ENCODE results near the gene LYPD6.

Gene LYPD6

GRCh38 chr2:149410701-149411484, 80.5 kb downstream of the LYPD6 start:
- DNase-seq, result no peak

GRCh38 chr2:149413487-149413886, 83.1 kb downstream of the LYPD6 start:
- no peak for DNase-seq

GRCh38 chr2:149415086-149415485, 84.7 kb downstream of the LYPD6 start:
- DNase-seq, result no peak

- no peak for DNase-seq
These were observed 87.7 kb downstream of the LYPD6 start for GRCh38 chr2:149418065-149418464.

GRCh38 chr2:149420053-149420963, 89.9 kb downstream of the LYPD6 start:
- no peak for DNase-seq

GRCh38 chr2:149421791-149422190, 91.4 kb downstream of the LYPD6 start:
- no peak for DNase-seq

- DNase-seq, result no peak
These were observed 92.1 kb downstream of the LYPD6 start for GRCh38 chr2:149422337-149422990.

- DNase-seq, result no peak
These were observed 92.6 kb downstream of the LYPD6 start for GRCh38 chr2:149422991-149423338.

- no peak for DNase-seq
These were observed 93.2 kb downstream of the LYPD6 start for GRCh38 chr2:149423630-149424029.

- no peak for DNase-seq
These were observed 97.0 kb downstream of the LYPD6 start for GRCh38 chr2:149427387-149427786.

- DNase-seq, result no peak
These were observed 98.4 kb downstream of the LYPD6 start for GRCh38 chr2:149428783-149429182.

- DNase-seq, result no peak
These were observed 100.7 kb downstream of the LYPD6 start for GRCh38 chr2:149430743-149431736.

- DNase-seq, result no peak
These were observed 108.1 kb downstream of the LYPD6 start for GRCh38 chr2:149438330-149438960.

GRCh38 chr2:149441255-149441654, 110.9 kb downstream of the LYPD6 start:
- DNase-seq, result no peak

- no peak for DNase-seq
These were observed 112.0 kb downstream of the LYPD6 start for GRCh38 chr2:149442346-149442745.

GRCh38 chr2:149443150-149443549, 112.8 kb downstream of the LYPD6 start:
- no peak for DNase-seq

GRCh38 chr2:149446748-149447147, 116.4 kb downstream of the LYPD6 start:
- DNase-seq, result no peak

- no peak for DNase-seq
These were observed 117.9 kb downstream of the LYPD6 start for GRCh38 chr2:149448315-149448714.

- DNase-seq, result no peak
These were observed 118.6 kb downstream of the LYPD6 start for GRCh38 chr2:149449017-149449416.

GRCh38 chr2:149451417-149452165, 121.2 kb downstream of the LYPD6 start:
- no peak for DNase-seq

- DNase-seq, result no peak
These were observed 125.9 kb downstream of the LYPD6 start for GRCh38 chr2:149456285-149456684.

All from 8988T (cell line).